Measurements from ENCODE around the gene LAMA5.

The LAMA5 gene

DNA sequence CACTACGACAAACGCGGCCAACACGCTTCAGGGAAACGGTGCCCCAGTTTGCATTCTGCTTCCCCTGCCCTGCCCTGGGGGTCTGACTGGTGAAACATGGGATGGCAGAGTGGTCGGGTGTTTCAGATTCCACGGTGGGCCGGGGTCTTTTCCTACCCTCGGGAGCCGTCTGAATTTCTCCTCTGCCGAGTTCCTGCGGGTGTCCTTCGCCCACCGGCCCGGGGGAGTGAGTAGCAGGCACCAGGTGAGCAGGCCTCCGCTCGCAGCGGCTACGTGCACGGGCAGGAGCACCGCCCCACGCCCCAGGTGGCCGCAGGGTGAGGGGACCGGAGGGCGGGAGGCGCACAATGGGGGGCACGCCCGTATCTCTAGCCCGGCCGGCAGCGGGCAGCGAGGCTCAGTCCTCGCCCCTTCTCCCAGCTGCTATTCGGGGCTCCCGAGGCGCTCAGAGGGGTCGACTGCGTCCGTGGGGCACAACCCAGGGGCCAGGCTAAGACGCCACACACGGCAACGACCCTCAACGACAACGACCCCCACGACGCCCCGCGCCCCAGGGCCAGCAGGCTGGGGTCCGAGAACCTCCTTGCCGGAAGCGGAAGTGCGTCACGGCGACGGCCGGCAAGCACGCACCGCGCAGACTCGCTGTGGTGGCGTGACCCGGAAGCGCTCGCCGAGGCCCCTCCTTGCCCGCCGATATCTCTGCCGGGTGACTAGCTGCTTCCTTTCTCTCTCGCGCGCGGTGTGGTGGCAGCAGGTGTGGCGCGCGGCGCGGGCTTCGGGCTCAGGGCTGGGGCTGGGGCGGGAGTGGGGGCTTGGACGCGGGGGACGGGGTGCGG lies 19.5 kb upstream of the LAMA5 start, which contains the start of gene RPS21:
TSS of gene RPS21 (plus strand) at position 721 of the 836 bp plus-strand sequence. CDS start 236 bp downstream, outside the sequence.
- TF ChIP-seq EZH2 (IDR thresholded peaks at IDR 0.05; ENCODE audit: borderline replicate concordance, low read depth, low read length, severe bottlenecking): no peak
- TF ChIP-seq, protein P1, sequence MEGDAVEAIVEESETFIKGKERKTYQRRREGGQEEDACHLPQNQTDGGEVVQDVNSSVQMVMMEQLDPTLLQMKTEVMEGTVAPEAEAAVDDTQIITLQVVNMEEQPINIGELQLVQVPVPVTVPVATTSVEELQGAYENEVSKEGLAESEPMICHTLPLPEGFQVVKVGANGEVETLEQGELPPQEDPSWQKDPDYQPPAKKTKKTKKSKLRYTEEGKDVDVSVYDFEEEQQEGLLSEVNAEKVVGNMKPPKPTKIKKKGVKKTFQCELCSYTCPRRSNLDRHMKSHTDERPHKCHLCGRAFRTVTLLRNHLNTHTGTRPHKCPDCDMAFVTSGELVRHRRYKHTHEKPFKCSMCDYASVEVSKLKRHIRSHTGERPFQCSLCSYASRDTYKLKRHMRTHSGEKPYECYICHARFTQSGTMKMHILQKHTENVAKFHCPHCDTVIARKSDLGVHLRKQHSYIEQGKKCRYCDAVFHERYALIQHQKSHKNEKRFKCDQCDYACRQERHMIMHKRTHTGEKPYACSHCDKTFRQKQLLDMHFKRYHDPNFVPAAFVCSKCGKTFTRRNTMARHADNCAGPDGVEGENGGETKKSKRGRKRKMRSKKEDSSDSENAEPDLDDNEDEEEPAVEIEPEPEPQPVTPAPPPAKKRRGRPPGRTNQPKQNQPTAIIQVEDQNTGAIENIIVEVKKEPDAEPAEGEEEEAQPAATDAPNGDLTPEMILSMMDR (IDR thresholded peaks at IDR 0.05; ENCODE audit: borderline replicate concordance, extremely low read depth, low read length, poor library complexity, severe bottlenecking): peak; percentile 11
- ATAC-seq (ENCODE audit: insufficient read depth, low read depth): peak; percentile 89
- Histone ChIP-seq H3K9me3 (ENCODE audit: insufficient read depth, low read length, severe bottlenecking) (no peaks in the 10 kb centered on the region), H4K20me1 (ENCODE audit: insufficient read depth, low read length) (peaks cover 41% of the 10 kb centered on the region), H3K79me2 (ENCODE audit: insufficient read depth, low read length) (peaks cover 60% of the 10 kb centered on the region), H3K4me1 (ENCODE audit: insufficient read depth, low read length) (peaks cover 38% of the 10 kb centered on the region), H3K9ac (ENCODE audit: low read depth, low read length) (peak within 1 kb of the TSS; percentile 89), H3K4me2 (ENCODE audit: insufficient read depth, low read length) (peak within 1 kb of the TSS; percentile 79), H3K27me3 (ENCODE audit: insufficient read depth, low read length, poor library complexity) (no peaks in the 10 kb centered on the region), H3K4me3 (ENCODE audit: low read depth in 1 of 2, low read length in 2 of 2) (peak within 1 kb of the TSS; percentile 98 to 99), H2AFZ (ENCODE audit: low read depth, low read length) (peak within 1 kb of the TSS; percentile 83), H3K27ac (ENCODE audit: low read length) (peak within 1 kb of the TSS; percentile 87), H3K36me3 (ENCODE audit: insufficient read depth, low read length) (peaks cover 60% of the 10 kb centered on the region)
- DNase-seq: peak; percentile 96

DNA sequence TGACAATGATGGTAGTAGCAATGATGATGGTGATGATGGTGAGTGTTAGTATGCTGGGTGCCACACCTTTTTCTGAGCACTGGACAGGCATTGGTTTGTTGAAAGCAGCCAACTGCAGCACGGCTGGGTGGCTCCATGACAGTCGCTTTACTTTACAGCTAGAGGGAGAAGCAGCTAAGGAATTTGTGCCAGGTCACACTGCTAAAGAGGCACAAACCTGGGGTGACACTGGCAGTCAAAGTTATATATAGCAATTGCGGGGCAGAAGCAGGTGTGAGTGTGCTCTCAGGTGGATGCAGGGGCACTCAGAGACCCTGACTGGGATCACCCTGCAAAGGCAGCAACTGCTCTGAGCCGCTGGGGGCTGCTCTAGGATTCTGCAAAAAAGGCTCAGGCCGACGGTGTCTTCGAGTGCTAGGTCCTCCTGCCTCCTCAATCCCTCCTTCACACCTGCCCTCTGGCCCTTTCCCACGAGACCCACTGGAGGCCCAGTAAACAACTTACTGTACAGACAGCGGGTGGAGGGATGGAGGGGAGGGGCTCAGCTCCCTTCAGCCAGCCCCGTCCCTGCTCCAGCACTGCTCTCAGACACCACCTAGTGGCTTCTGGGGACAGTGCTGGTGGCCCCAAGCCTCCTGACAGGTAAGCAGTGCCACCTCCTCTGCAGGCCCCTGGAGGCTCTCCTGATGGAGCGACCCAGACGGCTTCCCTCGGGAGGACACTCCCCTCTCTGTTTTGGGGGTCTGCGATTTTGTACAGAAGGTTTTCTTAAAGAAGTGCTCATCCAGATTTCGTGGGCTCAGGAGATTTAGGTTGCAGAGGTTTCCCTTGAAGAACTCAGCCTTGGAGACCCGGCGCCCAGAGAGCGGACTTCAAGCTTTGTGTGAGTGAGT lies 15.4 kb upstream of the LAMA5 start:
- Histone ChIP-seq H3K4me2 (ENCODE audit: insufficient read depth, low read length) (no peak overlapping the region), H4K20me1 (ENCODE audit: insufficient read depth, low read length) (peaks cover 5% of the 10 kb centered on the region), H3K79me2 (ENCODE audit: insufficient read depth, low read length) (peaks cover 37% of the 10 kb centered on the region), H3K4me1 (ENCODE audit: insufficient read depth, low read length) (peaks cover 16% of the 10 kb centered on the region), H3K9ac (ENCODE audit: low read depth, low read length) (no peak overlapping the region), H3K27me3 (ENCODE audit: insufficient read depth, low read length, poor library complexity) (no peaks in the 10 kb centered on the region), H2AFZ (ENCODE audit: low read depth, low read length) (no peak overlapping the region), H3K4me3 (ENCODE audit: low read depth in 1 of 2, low read length in 2 of 2) (no peak overlapping the region), H3K9me3 (ENCODE audit: insufficient read depth, low read length, severe bottlenecking) (no peaks in the 10 kb centered on the region), H3K36me3 (ENCODE audit: insufficient read depth, low read length) (peaks cover 20% of the 10 kb centered on the region), H3K27ac (ENCODE audit: low read length) (no peak overlapping the region)
- peak; percentile 85 for DNase-seq
- ATAC-seq (ENCODE audit: insufficient read depth, low read depth): peak; percentile 78
- TF ChIP-seq, protein P1 (IDR thresholded peaks at IDR 0.05; ENCODE audit: borderline replicate concordance, extremely low read depth, low read length, poor library complexity, severe bottlenecking): peak; percentile 98
- no peak for TF ChIP-seq EZH2 (IDR thresholded peaks at IDR 0.05; ENCODE audit: borderline replicate concordance, low read depth, low read length, severe bottlenecking)

DNA sequence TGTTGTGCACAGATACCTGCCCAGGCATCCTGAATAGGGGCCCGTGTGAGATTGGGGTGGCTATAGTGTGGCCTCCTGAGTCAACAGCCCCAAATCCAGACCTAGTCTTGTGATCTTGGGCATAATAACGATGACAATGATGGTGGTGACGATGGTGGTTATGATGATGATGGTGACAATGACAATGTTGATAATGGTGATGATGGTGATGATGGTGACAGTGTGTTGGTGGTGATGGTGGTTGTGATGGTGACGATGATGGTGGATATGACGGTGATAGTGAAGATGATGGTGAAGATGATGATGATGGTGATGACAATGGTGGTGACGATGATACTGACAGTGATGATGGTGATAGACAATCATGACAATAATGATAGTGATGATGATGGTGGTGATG lies 14.7 kb upstream of the LAMA5 start:
- ATAC-seq (ENCODE audit: insufficient read depth, low read depth): no peak
- H3K9me3 ChIP-seq (ENCODE audit: insufficient read depth, low read length, severe bottlenecking): no peaks in the 10 kb centered on the region
- H2AFZ ChIP-seq (ENCODE audit: low read depth, low read length): no peak overlapping the region
- H3K79me2 ChIP-seq (ENCODE audit: insufficient read depth, low read length): peaks cover 30% of the 10 kb centered on the region
- no peak for DNase-seq
- no peaks in the 10 kb centered on the region; the same call in 1 of the 2 replicates for H4K20me1 ChIP-seq (ENCODE audit: insufficient read depth, low read length)
- no peak overlapping the region for H3K4me2 ChIP-seq (ENCODE audit: insufficient read depth, low read length)
- H3K4me1 ChIP-seq (ENCODE audit: insufficient read depth, low read length): peaks cover 14% of the 10 kb centered on the region
- peaks cover 15% of the 10 kb centered on the region for H3K36me3 ChIP-seq (ENCODE audit: insufficient read depth, low read length)
- no peak overlapping the region for H3K27ac ChIP-seq (ENCODE audit: low read length)
- no peaks in the 10 kb centered on the region for H3K27me3 ChIP-seq (ENCODE audit: insufficient read depth, low read length, poor library complexity)
- TF ChIP-seq, protein P1 (IDR thresholded peaks at IDR 0.05; ENCODE audit: borderline replicate concordance, extremely low read depth, low read length, poor library complexity, severe bottlenecking): no peak
- no peak for TF ChIP-seq EZH2 (IDR thresholded peaks at IDR 0.05; ENCODE audit: borderline replicate concordance, low read depth, low read length, severe bottlenecking)
- no peak overlapping the region for H3K9ac ChIP-seq (ENCODE audit: low read depth, low read length)
- H3K4me3 ChIP-seq (ENCODE audit: low read depth in 1 of 2, low read length in 2 of 2): no peak overlapping the region
